ENCODE data around the gene PTPRM. TPM values are rescaled to one million over a fixed set of nuclear protein-coding genes. Genes with fewer than 3 reads are reported as not detected.

The PTPRM gene
- total RNA-seq, 1 experiment from 2014 or later = 6.2 TPM

- no peak overlapping the region for H4K8ac ChIP-seq (replicated peaks; ENCODE audit: insufficient read length, low read depth, low read length)
- H3K27me3 Mint-ChIP-seq (ENCODE audit: low read depth) = no peaks in the 10 kb centered on the region
- no peak overlapping the region for H3K23ac ChIP-seq (ENCODE audit: insufficient read length, low read depth, low read length)
- H3K79me1 ChIP-seq (ENCODE audit: insufficient read depth, low read depth, low read length, poor library complexity, severe bottlenecking) = no peaks in the 10 kb centered on the region
- H3K4me3 Mint-ChIP-seq = no peak overlapping the region
- no peak overlapping the region for H2BK12ac ChIP-seq (ENCODE audit: insufficient read length, low read depth, low read length)
- H2BK20ac ChIP-seq (ENCODE audit: low read depth, low read length, poor library complexity, severe bottlenecking) = no peak overlapping the region
- H3K4me1 ChIP-seq (ENCODE audit: insufficient read depth, low read length) = no peaks in the 10 kb centered on the region
- H3K14ac ChIP-seq (ENCODE audit: insufficient read depth, low read length) = no peak overlapping the region
- TF ChIP-seq CTCF (conservative IDR thresholded peaks at IDR 0.05) = no peak
- WGBS (ENCODE audit: extremely low coverage, insufficient read length, low lambda C conversion rate) = no CpG with 5 or more reads among the region's 5 CpGs
- no peak overlapping the region for H2BK120ac ChIP-seq (ENCODE audit: low read depth, low read length, poor library complexity, severe bottlenecking)
- no peak overlapping the region for H2AK5ac ChIP-seq (ENCODE audit: insufficient read length, low read length)
- no peak overlapping the region for H3K56ac ChIP-seq (ENCODE audit: insufficient read length, low read depth, low read length)
- H3K9ac ChIP-seq (ENCODE audit: extremely low read depth, insufficient read length, low read length) = no peak overlapping the region
- H3K36me3 Mint-ChIP-seq (ENCODE audit: insufficient read depth in 1 of 3, low read depth in 3 of 3) = no peaks in the 10 kb centered on the region
- H3K79me2 ChIP-seq (ENCODE audit: insufficient read depth, low read length) = no peaks in the 10 kb centered on the region
- H2BK15ac ChIP-seq (ENCODE audit: low read depth, low read length) = no peak overlapping the region
- H2BK5ac ChIP-seq (ENCODE audit: insufficient read length, low read length) = no peak overlapping the region
- no peak overlapping the region for H4K5ac ChIP-seq (ENCODE audit: insufficient read length, low read depth, low read length)
- no peaks in the 10 kb centered on the region for H3K9me3 ChIP-seq (ENCODE audit: control insufficient read depth, low read depth, low read length)
- 0 out of 4 replicates have a peak, but pooled peaks cover 0 to 6% of the 10 kb centered on the region in 2 experiments for H3K4me1 Mint-ChIP-seq
- no peaks in the 10 kb centered on the region for H3K23me2 ChIP-seq (ENCODE audit: insufficient read length, low read depth, low read length, poor library complexity, severe bottlenecking)
- H4K20me1 ChIP-seq (ENCODE audit: control insufficient read depth, insufficient read depth, insufficient read length) = no peaks in the 10 kb centered on the region
- DNase-seq = no peak
- no peak overlapping the region for H3K18ac ChIP-seq (ENCODE audit: insufficient read length, low read depth, low read length)
- no peaks in the 10 kb centered on the region; a peak in 1 of 5 replicates for H3K9me3 Mint-ChIP-seq
- no peak overlapping the region for H3K4me2 ChIP-seq (ENCODE audit: insufficient read depth, insufficient read length, low read length)
- H3K27me3 ChIP-seq (ENCODE audit: insufficient read depth, low read length) = no peaks in the 10 kb centered on the region
- no peak overlapping the region for H4K91ac ChIP-seq (ENCODE audit: insufficient read length, low read depth, low read length)
- no peak overlapping the region for H3T11ph ChIP-seq (ENCODE audit: low read length)
- H3K4ac ChIP-seq (ENCODE audit: low read depth, low read length) = no peak overlapping the region
- no peak overlapping the region for H2AFZ ChIP-seq (ENCODE audit: low read length)
- H3K27ac ChIP-seq (ENCODE audit: insufficient read length, low read depth, low read length) = no peak overlapping the region
- H3K27ac Mint-ChIP-seq = no peak overlapping the region
These were observed 640.9 kb downstream of the PTPRM start for GRCh38 chr18:8207996-8208395.
